A549 (cell line): Measurements from ENCODE around the gene TBXT.

Experiments
- CBX2 ChIP-seq: fragments of 200-600 bp; sonication (generic); IDR thresholded peaks from 2 replicates; pipeline ENCODE4 v1.6.1; 2016; ENCODE audit warnings: low read depth, mild to moderate bottlenecking, borderline replicate concordance
- CHD2 ChIP-seq: fragments of 150-350 bp; IDR thresholded peaks from 2 replicates; pipeline ENCODE4 v1.6.1; 2014; ENCODE audit warnings: low read length; ENCODE audit not compliant: partially characterized antibody
- JUNB ChIP-seq: fragments of >200 bp; sonication (Bioruptor Twin); formaldehyde crosslinking; IDR thresholded peaks from 2 replicates; pipeline ENCODE4 v1.6.1; 2016
- KDM1A ChIP-seq: fragments of 200-600 bp; sonication (generic); IDR thresholded peaks from 2 replicates; pipeline ENCODE4 v1.6.1; 2016; ENCODE audit warnings: low read depth, mild to moderate bottlenecking
- MAZ ChIP-seq: fragments of 150-350 bp; IDR thresholded peaks from 2 replicates; pipeline ENCODE4 v1.6.1; 2014; ENCODE audit warnings: antibody characterized with exemption, low read depth, low read length, borderline replicate concordance
- NR3C1 ChIP-seq: fragments of >200 bp; sonication (Bioruptor Twin); formaldehyde crosslinking; IDR thresholded peaks from 3 replicates; pipeline ENCODE4 v1.6.1; 2017
- POLR2A ChIP-seq: IDR thresholded peaks from 2 replicates; pipeline ENCODE4 v1.6.1; 2012; ENCODE audit warnings: mild to moderate bottlenecking, low read length
- TF ChIP-seq, protein P1 (sequence below): fragments of >200 bp; sonication (Bioruptor Twin); formaldehyde crosslinking; IDR thresholded peaks from 3 replicates; pipeline ENCODE4 v1.5.1; 2016

DNA sequence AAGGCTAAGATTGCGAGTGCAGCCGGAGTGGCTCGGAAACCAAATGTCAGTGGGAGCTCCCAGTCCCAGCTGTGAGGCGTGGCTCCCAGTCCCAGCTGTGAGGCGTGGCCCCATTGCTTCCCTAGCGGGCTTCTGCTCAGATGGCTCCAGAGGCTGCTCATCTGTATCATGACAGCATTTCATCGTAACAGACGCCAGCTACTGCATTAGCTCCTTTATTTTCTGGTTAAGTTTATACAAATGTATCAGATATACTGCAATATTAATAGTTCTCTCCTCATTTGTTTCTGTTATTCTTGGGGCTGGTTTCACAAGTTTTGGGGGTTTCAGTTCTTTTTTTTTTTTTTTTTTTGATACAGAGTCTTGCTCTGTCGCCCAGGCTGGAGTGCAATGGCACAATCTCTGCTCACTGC, 34.7 kb upstream of the TBXT start:
- no peak for TF ChIP-seq MAZ
- TF ChIP-seq, protein P1, sequence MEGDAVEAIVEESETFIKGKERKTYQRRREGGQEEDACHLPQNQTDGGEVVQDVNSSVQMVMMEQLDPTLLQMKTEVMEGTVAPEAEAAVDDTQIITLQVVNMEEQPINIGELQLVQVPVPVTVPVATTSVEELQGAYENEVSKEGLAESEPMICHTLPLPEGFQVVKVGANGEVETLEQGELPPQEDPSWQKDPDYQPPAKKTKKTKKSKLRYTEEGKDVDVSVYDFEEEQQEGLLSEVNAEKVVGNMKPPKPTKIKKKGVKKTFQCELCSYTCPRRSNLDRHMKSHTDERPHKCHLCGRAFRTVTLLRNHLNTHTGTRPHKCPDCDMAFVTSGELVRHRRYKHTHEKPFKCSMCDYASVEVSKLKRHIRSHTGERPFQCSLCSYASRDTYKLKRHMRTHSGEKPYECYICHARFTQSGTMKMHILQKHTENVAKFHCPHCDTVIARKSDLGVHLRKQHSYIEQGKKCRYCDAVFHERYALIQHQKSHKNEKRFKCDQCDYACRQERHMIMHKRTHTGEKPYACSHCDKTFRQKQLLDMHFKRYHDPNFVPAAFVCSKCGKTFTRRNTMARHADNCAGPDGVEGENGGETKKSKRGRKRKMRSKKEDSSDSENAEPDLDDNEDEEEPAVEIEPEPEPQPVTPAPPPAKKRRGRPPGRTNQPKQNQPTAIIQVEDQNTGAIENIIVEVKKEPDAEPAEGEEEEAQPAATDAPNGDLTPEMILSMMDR, result no peak
- TF ChIP-seq KDM1A, result no peak
- TF ChIP-seq CBX2, result no peak
- TF ChIP-seq NR3C1, result no peak
- no peak for TF ChIP-seq CHD2
- TF ChIP-seq POLR2A, result no peak
- TF ChIP-seq JUNB, result no peak
